HG03175 (cell line): ENCODE data around the gene ABCD1.
"Not testable (repeated sequence)": the region's sequence is repeated elsewhere in the genome, so short reads cannot be mapped to it uniquely, and the experiment has no call there.

Experiments
- ATAC-seq: cut with Tn5 transposase; IDR thresholded peaks from one replicate; pipeline ENCODE4 v1.9.1; 2021; ENCODE audit warnings: mild to moderate bottlenecking, moderate library complexity; ENCODE audit not compliant: unreplicated experiment

ABCD1 gene

GRCh38 chrX:153707406-153707805, 17.2 kb upstream of the ABCD1 start:
- no peak for ATAC-seq

DNA sequence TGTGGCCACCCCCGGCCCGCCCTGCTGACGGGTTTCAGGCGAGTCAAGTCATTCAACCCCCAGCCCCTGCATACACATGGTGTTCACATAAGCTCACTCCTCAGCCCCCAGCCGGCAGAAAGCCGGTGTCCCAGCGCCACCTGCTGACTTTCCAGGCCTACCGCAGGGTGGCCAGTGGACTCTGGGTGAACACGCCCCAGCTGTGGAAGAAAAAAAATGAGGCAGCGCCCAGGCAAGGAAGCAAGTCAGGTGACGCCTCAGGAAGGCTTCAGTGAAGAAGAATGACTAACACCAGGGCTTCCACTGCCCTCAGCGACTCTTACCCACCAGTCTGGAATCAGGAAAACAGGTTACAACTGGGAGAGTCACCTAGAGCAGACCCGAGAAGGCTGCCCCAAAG, 16.2 kb upstream of the ABCD1 start:
- no peak for ATAC-seq

DNA sequence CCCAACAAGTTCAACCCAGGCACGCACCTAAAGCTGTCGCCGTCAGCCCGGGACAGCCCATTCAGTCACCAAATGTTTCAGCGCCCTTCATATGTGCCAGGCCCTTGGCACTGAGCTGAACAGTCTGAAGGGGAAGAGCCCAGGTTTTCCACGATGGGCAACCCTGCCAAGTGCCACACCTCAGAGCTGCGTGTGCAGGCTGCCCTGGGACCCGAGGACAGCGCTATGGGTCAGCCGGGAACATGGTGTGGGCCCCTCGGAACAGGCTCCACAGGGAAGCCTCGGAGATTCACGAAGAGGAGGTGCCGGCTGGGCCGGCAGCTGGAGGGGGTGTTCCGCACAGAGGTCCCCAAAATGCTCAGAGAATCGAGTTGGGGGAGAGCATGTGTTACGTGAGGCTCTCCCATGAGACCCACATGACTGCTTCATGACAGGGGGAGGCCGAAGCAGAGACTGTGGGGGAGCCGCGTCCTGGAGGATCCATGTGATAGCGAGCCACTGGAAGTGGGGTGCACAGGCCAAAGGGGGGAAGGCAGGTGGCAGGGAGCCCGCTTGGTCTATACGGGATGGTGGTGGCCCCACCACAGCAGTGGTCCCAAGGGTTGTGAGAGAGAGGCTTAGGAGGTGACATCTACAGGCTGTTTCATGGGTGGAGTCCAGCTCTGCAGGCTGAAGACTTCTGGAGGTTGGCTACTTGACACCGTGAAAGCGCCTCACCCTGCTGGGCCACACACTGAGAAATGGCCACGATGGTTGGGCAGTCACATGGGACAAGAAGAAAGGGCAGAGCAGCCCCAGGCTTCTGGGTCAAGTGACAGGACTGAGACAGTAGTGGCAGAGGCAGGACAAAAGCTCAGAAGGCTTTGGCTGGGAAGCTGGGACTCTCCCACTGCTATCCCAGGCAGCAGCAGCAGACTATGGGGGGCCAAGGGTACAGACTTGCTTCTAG, 14.7 kb upstream of the ABCD1 start:
- no peak for ATAC-seq

GRCh38 chrX:153714256-153714655, 10.4 kb upstream of the ABCD1 start:
- no peak for ATAC-seq

DNA sequence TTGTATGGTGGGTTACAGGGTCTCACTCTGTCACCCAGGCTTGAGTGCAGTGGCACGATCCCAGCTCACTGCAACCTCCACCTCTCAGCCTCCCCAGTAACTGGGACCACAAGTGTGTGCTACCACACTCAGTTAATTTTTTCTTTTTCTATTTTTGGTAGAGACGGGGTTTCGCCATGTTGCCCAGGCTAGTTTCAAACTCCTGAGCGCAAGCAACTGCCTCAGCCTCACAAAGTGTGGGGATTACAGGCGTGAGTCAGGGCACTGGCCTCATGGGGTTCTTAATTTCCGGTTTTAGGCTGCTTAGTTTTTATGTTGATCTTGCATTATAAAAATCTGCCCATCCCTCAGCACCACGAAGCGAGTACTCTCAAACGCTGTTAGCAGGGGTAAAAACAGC, 7.2 kb upstream of the ABCD1 start:
- ATAC-seq, result no peak

- no peak for ATAC-seq
Measured at GRCh38 chrX:153719238-153719637, 5.4 kb upstream of the ABCD1 start.

- no peak for ATAC-seq
Measured at GRCh38 chrX:153719701-153720100, 5.0 kb upstream of the ABCD1 start.

DNA sequence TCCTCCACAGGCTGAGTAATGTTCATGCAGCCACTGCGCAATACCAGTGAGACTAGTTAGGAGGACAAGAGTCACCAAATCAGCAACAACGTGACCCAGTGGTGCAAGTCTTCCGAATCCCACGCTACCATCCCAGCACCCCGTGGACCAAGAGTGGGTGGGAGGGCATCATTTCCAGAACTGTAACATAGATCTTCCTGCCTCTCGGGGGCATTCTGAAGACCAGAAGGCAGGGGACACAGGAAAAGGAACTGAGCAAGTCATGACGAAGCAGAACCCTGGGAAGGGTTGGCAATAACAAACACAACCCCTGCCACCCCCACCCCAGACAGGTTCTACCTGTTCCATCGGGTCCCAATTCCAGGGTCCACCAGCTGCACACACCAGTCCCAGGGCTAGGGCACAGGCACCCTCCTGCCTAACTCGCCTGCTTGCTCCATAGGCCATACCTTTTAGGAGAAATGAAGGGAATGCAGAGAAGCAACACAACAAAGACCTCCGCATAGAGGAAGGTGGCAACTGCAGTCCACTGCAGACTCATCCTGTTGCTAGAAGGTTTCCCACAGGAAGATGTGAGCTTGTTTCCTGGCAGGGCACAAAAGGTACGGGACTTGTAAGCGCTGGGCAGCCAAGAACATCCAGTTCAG, 1.8 kb upstream of the ABCD1 start:
- no peak for ATAC-seq

- peak; percentile 32 for ATAC-seq
Measured at GRCh38 chrX:153723351-153724251, 1.1 kb upstream of the ABCD1 start.

DNA sequence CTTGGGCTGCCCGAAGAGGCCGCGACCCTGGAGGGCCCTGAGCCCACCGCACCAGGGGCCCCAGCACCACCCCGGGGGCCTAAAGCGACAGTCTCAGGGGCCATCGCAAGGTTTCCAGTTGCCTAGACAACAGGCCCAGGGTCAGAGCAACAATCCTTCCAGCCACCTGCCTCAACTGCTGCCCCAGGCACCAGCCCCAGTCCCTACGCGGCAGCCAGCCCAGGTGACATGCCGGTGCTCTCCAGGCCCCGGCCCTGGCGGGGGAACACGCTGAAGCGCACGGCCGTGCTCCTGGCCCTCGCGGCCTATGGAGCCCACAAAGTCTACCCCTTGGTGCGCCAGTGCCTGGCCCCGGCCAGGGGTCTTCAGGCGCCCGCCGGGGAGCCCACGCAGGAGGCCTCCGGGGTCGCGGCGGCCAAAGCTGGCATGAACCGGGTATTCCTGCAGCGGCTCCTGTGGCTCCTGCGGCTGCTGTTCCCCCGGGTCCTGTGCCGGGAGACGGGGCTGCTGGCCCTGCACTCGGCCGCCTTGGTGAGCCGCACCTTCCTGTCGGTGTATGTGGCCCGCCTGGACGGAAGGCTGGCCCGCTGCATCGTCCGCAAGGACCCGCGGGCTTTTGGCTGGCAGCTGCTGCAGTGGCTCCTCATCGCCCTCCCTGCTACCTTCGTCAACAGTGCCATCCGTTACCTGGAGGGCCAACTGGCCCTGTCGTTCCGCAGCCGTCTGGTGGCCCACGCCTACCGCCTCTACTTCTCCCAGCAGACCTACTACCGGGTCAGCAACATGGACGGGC, 579 bp downstream of the ABCD1 start:
- ATAC-seq, result peak; percentile 11

DNA sequence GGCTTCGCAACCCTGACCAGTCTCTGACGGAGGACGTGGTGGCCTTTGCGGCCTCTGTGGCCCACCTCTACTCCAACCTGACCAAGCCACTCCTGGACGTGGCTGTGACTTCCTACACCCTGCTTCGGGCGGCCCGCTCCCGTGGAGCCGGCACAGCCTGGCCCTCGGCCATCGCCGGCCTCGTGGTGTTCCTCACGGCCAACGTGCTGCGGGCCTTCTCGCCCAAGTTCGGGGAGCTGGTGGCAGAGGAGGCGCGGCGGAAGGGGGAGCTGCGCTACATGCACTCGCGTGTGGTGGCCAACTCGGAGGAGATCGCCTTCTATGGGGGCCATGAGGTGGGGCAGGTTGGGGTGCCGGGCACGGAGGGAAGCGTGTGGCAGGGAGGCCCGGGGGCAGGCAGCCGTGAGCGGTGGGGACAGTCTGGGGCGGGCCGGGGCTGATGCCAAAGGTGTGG, 1.2 kb downstream of the ABCD1 start:
- ATAC-seq, result no peak

DNA sequence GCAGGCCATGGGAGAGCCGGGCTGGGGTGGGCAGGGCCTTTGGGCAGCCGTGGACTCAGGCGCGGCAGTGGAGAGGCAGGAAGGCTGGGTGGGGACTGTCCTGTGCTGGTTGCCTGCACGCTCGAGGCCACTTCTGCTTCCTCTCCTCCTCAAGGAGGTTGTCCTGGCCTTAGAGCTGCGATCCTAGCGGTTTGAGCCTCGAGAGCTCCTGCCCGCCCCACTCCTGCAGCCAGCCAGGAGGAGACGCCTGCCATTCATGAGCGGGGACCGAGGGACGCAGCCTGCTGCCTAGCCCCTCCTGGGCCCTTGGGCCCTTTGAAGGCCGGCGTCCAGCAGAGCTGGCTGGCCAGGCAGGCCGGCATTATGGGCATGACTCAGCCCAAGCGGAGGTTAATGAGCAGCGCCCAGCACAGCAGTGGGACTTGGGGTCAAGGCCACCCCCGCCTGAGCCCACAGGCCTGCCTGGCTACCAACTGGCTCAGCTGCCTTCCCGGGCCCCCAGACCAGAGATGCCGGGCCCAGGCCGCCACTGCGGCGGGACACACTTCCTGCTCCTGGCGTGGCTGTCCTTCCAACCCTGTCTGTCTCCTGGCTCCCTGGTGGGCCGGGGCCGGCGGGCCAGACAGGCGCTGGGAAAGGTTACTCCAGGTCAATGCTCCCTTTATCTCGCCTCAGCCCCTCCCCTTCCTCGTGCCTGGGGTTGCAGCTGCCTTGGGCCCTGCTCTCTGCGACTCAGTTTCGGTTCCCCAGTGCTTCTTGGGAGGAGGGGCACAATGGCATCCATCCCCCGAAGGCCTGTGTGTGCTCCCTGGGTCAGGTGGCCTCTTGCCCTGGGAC, 1.8 kb downstream of the ABCD1 start:
- ATAC-seq, result peak; percentile 56

DNA sequence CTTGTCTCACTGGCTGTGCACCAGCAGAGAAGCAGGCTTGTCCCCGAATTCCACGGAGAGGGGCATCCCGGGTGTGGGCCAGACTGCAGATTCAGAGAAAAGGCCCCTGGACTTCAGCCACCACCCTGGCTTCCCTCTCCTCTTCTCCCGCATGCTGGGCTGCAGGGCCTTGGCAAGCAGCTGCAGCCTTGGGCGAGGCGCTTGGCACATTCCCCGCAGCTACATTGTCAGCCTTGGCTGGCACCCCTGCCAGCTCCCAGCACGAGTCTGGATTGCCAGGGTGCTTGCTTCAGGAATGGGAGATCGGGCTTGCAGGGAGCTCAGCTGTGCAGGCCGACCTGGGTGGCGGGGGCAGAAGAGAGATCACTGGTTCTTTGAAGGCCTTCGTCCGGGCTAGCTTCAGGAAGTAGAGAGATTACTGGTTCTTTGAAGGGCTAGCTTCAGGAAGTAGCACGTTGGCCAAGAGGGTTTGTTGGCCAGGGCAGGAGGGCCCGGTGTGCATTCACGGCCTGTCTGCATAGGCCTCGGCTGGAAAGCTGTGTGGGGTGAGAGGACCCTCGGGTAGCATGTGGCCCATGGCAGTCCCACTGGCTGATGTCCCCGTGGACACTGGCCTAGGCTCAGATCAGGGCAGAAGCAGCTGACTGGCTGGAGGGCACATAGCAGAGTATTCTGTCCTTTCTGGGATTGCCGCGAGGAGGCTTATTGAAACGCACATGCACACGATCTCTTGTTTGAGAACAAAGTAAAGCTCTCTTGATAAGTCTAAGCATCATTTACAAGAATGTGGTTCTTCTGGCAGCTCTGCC, 2.7 kb downstream of the ABCD1 start:
- ATAC-seq, result no peak

DNA sequence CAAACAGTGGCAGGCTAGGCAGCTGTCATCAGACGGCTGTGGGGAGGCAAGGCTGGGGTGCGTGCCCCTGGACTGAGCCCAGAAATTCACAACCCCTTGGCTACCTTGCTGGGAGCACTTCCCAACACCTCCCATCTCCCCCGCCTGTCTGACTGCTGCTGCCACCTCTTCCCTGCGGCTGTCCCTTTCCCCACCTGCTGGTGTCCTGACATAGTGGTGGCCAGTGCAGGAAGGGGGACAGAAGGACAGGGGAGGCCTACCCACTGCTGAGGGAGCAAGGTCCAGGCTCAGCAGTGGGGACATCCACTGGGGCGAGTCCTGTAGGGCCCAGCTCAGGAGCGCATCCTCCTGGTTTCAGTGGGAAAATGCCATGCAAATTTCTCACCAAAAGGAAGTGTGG, 3.4 kb downstream of the ABCD1 start:
- ATAC-seq, result no peak

- ATAC-seq, result no peak
Measured at GRCh38 chrX:153728951-153729631, 4.4 kb downstream of the ABCD1 start.

GRCh38 chrX:153730115-153730514, 5.5 kb downstream of the ABCD1 start:
- not testable (repeated sequence) for ATAC-seq

DNA sequence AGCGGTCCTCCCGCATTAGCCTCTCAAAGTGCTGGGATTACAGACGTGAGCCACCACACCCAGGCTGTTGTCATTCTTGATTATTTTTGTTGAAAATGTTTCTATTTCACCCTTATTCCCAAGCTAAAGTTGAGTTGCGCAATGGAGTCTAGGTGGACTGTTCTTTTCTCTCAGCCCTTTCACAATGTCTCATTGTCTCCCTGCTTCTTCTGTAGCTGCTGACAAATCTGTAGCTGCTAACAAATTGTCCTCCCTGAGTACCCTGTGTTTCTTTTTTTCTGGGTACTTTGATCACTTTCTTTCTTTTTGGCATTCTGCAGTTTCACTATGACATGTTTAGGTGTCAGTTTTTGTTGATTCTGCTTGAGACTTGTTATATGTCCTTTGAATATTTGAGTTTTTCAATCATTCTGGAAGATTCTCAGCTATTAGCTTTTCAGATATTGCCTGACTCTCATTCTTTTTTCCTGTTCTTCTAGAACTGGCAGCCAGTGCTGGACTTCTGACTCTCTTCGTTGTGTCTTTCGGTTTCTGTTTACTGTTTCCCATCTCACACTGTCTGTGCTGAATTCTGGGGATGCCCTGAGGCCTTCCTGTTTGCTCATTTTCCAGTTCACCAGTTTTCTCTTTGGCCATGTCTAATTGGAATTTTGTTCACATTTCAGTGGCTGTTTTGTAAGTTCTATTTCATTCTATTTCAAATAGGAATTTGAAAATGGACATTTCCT, 6.6 kb downstream of the ABCD1 start:
- ATAC-seq, result no peak
